ENCODE data around the gene LSMEM2.

LSMEM2 gene

GRCh38 chr3:50321336-50322114, 42.6 kb downstream of the LSMEM2 start:
- TF ChIP-seq, protein P1, sequence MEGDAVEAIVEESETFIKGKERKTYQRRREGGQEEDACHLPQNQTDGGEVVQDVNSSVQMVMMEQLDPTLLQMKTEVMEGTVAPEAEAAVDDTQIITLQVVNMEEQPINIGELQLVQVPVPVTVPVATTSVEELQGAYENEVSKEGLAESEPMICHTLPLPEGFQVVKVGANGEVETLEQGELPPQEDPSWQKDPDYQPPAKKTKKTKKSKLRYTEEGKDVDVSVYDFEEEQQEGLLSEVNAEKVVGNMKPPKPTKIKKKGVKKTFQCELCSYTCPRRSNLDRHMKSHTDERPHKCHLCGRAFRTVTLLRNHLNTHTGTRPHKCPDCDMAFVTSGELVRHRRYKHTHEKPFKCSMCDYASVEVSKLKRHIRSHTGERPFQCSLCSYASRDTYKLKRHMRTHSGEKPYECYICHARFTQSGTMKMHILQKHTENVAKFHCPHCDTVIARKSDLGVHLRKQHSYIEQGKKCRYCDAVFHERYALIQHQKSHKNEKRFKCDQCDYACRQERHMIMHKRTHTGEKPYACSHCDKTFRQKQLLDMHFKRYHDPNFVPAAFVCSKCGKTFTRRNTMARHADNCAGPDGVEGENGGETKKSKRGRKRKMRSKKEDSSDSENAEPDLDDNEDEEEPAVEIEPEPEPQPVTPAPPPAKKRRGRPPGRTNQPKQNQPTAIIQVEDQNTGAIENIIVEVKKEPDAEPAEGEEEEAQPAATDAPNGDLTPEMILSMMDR (conservative IDR thresholded peaks at IDR 0.05; ENCODE audit: low read length), result peak; percentile 42
- DNase-seq (ENCODE audit: low read depth), result peak; percentile 84
- peak overlapping the region; percentile 71 for H3K4me3 ChIP-seq (ENCODE audit: low read length)

DNA sequence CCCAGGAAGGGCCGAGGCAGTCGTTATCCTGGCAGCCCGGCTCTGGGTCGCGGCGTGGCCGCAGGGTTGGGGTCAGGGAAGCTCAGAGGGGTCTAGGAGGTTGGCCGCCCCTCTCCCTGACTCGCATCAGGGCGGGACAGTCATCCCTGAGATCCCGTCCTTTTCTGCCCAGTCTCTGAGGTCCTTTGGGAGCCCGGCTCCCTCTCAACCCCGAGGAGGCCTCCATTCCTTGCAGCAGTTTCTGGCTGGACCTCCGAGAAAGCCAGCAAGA, 43.2 kb downstream of the LSMEM2 start:
- H3K4me3 ChIP-seq (ENCODE audit: low read length), result peak overlapping the region; percentile 71
- TF ChIP-seq, protein P1 (conservative IDR thresholded peaks at IDR 0.05; ENCODE audit: low read length), result no peak

GRCh38 chr3:50322386-50323091, 43.7 kb downstream of the LSMEM2 start, which contains the start of gene HYAL2:
Gene HYAL2 (minus strand): TSS chr3:50322745. CDS start chr3:50320489, 2,256 bp downstream.
- TF ChIP-seq, protein P1 (conservative IDR thresholded peaks at IDR 0.05; ENCODE audit: low read length), result no peak
- peak within 1 kb of the TSS; percentile 71 for H3K4me3 ChIP-seq (ENCODE audit: low read length)
- no peak for DNase-seq (ENCODE audit: low read depth)

More for the DNA sequence above, 43.2 kb downstream of the LSMEM2 start:
- DNase-seq (ENCODE audit: low read depth), result no peak

- TF ChIP-seq, protein P1 (conservative IDR thresholded peaks at IDR 0.05; ENCODE audit: low read length), result no peak
- DNase-seq (ENCODE audit: low read depth), result no peak
- no peak overlapping the region for H3K4me3 ChIP-seq (ENCODE audit: low read length)
Measured at GRCh38 chr3:50323092-50323600, 44.3 kb downstream of the LSMEM2 start.

GRCh38 chr3:50323614-50324199, 44.8 kb downstream of the LSMEM2 start:
- DNase-seq (ENCODE audit: low read depth), result no peak
- TF ChIP-seq, protein P1 (conservative IDR thresholded peaks at IDR 0.05; ENCODE audit: low read length), result no peak
- no peak overlapping the region for H3K4me3 ChIP-seq (ENCODE audit: low read length)

DNA sequence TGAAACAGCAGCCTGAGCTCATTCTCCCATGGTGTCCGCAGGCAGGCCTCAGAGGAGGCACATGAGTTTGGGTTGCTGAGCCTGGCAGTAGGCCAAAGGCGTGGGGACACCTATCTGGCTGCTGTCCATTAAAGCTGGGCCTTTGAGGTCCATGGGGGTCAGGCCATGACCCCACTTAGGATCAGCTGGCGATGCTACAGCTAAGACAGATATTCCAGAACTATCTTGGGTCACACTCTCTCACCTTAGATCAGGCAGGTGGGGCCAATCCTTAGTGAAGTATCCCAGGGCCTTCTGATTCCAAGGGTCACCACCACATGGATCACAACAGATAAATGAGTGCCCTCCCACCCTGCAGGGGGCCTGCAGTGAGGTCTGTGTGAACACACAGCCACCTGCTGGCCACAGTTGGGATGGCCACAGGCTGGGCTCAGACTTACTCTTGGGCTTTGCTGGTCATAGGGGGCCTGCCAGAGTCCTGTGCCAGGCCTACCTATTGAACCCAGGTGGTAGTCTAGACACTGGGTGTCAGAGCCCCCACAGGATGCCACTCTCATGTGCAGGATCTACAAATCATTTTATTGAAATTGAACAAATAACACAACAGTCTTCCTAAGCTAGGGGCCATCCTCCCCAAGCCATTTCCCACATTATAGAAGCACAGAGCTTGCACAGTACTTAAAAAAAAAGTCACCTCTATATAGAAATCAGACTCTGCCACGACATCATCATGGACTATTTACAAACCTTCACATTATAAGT, 45.6 kb downstream of the LSMEM2 start:
- TF ChIP-seq, protein P1 (conservative IDR thresholded peaks at IDR 0.05; ENCODE audit: low read length), result peak; percentile 82
- DNase-seq (ENCODE audit: low read depth), result peak; percentile 55
- H3K4me3 ChIP-seq (ENCODE audit: low read length), result no peak overlapping the region
